Activated CD4-positive, alpha-beta T cell treated with anti-CD3 and anti-CD28 coated beads, Interleukin-2, amount 50 U/mL, for 4 hours (primary cell): ENCODE measurements around the gene PRR13.
"Not testable (repeated sequence)": the region's sequence is repeated elsewhere in the genome, so short reads cannot be mapped to it uniquely, and the experiment has no call there.

ENCODE experiments used
- DNase-seq, 2 experiments: peaks; one replicate each; pipeline ENCODE4 v3.0.0-alpha.2; 2020

Gene PRR13

DNA sequence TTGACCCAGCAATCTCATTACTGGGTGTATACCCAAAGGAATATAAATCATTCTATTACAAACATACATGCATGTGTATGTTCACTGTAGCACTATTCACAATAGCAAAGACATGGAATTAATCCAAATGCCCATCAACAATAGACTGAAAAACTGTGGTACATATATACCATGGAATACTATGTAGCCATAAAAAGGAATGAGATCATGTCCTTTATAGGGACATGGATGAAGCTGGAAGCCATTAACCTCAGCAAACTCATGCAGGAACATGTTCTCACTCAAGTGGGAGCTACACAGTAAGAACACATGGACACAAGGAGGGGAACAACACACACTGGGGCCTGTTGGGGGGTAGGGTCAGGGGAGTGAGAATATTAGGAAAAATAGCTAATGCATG lies 2.0 kb upstream of the PRR13 start:
- not testable (repeated sequence) for DNase-seq

GRCh38 chr12:53443955-53444354 lies 2.4 kb downstream of the PRR13 start:
- DNase-seq = no peak

GRCh38 chr12:53444593-53445325 lies 3.2 kb downstream of the PRR13 start:
- DNase-seq = not testable (repeated sequence)

GRCh38 chr12:53450936-53451335 lies 9.4 kb downstream of the PRR13 start:
- no peak for DNase-seq

DNA sequence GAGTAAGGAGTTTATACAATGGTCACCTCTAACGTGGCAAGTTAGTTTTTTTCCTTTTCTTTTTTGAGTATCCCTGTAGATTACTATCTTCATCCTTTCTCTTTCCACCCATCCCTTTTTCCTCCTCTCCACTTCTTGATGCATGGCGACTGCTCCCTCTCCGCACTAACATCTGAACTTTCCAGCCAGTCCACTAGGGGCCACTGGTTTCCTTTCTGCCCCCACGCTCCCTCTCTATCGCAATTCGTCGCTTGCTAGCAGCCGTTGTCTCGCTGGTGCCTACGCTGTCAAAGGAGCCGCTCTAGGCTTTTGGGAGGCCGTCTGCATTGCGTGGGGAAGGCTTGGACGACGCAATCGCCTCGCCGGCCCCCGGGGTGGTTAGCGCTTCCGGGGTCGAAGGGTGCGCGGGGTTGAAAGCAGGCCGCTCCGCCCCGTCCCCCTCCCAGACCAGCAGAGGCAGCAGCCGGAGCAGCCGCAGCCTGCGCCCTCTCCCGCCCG lies 10.2 kb downstream of the PRR13 start, which contains the start of gene PCBP2:
TSS of gene PCBP2 (plus strand) at position 442 of the 498 bp plus-strand sequence. CDS start 2,699 bp downstream, outside the sequence.
- DNase-seq = peak; percentile 96 to 98

- peak; percentile 67 to 71 for DNase-seq
Observed at GRCh38 chr12:53452159-53453077, 10.9 kb downstream of the PRR13 start.

DNA sequence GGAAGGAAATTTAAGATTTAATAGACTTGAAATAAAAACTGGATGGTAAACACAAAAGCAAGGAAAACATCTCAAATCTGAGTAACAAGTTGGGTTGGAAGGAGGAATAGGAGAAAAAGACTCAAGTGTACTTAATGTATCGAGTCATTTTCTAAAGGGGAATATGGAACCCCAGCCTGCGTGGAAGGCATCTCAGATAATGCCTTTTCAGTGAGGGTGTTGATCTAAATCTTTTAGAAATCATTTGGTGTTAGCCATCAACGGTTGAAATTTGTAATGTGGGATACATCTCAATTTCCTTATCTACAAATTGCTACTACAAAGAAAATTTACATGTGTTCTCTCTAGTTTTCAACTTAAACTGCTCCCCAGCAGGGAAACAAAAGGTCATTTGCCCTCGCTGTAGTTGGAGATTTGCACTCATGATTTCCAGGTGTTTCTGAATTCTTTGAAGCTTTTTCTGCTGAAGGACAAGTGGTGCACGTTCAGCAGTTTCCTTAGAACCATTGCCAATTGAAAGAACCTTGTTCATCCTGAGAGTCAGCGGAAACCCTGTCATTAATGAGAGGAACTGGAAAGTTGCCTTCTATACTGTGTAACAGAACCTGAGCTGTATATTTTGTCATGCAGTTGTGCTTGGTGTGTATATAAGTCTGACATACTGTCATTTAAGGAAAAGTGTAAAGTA lies 12.6 kb downstream of the PRR13 start:
- no peak for DNase-seq

DNA sequence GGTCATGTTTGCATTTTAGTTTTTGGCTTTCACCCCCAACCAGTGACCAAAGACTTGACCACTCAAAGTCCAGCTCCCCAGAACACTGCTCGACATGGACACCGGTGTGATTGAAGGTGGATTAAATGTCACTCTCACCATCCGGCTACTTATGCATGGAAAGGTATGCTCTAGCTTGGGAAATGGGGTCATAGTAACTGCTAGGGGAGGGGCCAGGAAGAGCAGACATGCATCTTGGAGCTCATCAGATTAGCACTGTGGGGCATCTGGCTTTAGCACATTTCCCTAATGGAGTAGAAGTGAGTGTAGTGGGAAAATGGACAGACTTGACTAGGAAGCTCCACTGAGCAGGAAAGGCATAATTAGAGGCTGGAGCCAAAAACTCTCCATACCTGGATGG lies 13.2 kb downstream of the PRR13 start:
- no peak for DNase-seq

GRCh38 chr12:53456654-53457366 lies 15.3 kb downstream of the PRR13 start:
- no peak for DNase-seq

- no peak for DNase-seq
Observed at GRCh38 chr12:53459097-53459496, 17.6 kb downstream of the PRR13 start.

DNA sequence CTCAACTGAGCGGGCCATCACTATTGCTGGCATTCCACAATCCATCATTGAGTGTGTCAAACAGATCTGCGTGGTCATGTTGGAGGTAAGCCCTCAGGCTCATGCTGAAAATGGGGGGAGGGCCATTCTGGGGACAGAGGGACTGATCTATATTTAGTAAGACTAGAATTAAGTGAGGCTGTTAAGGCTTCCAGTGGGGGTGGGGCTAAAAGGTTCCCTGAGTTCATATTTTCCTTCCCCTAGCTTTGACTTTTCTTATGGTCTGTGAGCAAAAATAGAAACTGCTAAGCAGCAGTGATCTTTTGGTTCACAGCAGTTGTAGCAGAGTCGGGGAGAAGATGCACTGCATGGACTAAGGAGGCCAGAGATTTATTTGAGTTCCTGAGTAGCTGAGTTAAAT lies 19.5 kb downstream of the PRR13 start:
- no peak for DNase-seq

DNA sequence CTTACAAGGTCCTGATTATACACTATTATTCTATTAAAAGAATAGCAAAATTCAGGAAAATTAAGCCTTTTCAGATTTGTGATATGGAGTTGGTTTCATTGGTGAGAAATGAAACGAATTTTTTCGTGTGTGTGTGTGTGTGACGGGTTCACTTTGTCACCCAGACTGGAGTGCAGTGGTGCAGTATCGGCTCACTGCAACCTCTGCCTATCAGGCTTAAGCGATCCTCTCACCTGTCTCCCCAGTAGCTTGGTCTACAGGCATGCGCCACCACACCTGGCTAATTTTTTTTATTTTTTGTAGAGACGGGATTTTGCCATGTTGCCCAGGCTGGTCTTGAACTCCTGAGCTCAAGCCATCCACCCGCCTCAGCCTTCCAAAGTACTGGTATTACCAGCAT lies 20.1 kb downstream of the PRR13 start:
- DNase-seq = no peak

GRCh38 chr12:53462935-53463334 lies 21.4 kb downstream of the PRR13 start:
- no peak for DNase-seq

DNA sequence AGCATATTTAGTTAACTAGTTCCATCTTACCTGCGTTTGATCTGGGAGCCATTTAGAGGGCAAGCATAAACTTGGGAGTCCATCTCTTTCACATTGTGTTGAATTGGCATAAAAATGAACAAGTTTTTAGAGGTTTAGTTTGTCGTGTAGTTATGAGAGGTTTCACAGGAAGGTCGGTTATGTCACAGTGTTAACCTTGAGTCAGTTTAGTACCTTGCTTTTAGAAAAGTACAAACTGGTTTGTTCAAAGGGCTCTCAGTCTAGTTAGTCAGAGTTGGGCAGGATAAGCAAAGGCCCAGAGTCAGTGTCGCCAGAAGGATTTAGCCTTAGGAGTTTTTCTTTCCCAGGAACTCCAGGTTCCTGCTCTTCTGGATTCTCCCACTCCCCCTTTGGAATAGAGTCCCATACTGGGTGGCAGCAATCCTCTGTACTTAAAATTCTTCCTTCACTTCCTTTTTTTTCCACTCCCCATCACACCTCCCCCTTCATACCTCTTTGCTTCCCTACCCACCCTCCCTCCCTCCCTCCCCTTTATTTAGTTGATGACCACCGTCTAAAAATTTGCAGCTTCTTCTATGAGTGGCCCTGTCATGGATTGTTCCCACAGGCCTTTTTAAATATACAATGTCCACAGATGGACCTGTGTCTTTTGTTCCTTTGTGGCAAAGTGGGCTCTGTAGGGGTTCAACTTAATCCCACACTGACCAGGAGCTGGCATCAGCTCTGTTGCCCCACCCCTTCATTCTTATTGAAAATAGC lies 22.4 kb downstream of the PRR13 start:
- no peak for DNase-seq

- no peak for DNase-seq
Observed at GRCh38 chr12:53464685-53465418, 23.3 kb downstream of the PRR13 start.

DNA sequence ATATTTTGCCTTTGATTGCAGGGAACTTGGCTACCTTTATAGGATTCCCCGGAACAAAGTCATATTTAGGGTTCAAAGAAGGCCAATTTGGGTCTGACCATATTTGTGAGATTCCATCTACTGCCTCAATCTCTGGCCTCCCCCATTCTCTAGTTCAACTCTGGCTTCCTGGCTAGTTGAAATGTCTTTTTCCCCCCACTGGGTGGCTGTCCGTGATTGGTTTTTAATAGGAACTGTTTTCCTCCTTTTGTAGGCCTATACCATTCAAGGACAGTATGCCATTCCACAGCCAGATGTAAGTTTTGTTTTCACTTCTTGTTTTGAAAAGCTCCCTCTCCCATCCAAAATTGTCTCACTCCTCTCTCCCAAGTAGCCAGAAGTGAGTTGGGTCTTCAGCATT lies 24.1 kb downstream of the PRR13 start:
- DNase-seq = no peak

GRCh38 chr12:53466640-53467039 lies 25.1 kb downstream of the PRR13 start:
- no peak for DNase-seq

GRCh38 chr12:53467082-53467481 lies 25.5 kb downstream of the PRR13 start:
- DNase-seq = no peak

DNA sequence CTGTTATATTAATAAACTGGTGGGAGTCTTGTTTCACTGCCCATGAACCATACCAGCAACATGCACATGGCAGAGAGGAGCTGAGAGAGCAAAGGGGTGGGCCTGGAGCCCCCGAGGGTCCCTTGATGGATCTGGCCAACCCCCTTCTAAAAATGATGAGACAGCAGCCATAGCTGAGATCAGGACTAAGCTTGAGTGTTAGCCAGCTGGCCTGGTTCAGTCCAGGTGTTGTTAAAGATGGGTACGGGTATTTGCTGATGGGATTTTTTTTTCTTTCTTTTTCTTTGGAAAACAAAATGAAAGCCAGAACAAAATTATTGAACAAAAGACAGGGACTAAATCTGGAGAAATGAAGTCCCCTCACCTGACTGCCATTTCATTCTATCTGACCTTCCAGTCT lies 26.3 kb downstream of the PRR13 start:
- no peak for DNase-seq

- DNase-seq = no peak
Observed at GRCh38 chr12:53468282-53468681, 26.7 kb downstream of the PRR13 start.

- DNase-seq = no peak
Observed at GRCh38 chr12:53472056-53472582, 30.6 kb downstream of the PRR13 start.
